NAMALWA (cell line): ENCODE data around the gene OR6C76.

ENCODE experiments used
- DNase-seq: peaks from one replicate; pipeline ENCODE4 v3.0.0-alpha.2; 2015; ENCODE audit warnings: low spot score

The OR6C76 gene

DNA sequence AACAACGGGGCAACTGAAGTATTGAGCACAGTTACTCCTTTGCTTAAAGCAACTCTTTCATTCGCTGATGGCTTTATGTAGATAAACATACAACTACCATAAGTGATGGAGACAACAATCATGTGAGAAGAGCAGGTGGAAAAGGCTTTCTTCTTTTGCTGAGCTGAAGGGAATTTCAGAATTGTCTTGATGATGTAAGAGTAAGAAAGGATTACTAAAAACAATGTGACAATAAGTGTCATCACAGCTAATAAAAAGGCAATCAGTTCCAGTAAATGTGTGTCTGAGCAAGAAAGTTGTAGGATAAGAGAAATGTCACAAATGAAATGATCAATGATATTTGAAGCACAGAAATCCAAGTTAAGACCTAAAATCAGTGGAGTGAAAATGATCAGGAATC lies 43.2 kb downstream of the OR6C76 start:
- DNase-seq: no peak

DNA sequence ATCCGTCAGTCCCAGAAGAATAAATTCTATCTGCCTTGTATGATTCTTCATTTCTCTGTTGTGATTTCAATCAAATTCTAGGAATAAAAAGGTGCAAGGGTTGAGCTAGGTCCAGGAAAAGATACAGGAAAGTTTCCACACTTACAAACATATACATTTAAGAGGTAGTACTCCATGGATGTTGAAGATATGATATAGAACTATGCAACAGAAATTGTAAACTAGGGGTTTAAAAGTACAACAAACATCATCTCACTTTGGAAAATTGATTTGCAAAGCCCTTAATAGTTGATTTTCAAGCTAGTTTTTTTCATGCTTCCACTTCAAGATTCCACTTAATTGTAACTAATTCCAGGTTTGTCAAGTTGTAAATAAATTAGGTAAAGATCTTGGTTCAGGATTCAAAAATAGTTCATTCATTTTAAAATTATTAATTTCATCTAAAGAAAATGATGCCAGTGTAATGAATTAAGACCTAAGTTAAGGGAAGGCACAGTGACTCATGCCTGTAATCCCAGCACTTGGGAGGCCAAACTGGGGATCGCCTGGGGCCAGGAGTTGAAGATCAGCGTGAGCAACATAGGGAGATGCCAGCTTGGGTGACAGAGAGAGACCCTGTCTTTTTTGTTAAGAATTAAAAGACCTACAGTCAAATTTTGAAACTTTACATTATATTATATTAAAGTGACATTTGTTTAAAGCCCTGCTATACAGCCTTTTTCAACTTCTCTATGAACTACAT lies 44.2 kb downstream of the OR6C76 start, which contains the start of gene OR6C70:
TSS of gene OR6C70 (minus strand) at position 51 of the 742 bp plus-strand sequence. CDS start at position 51, 0 bp downstream.
- no peak for DNase-seq

DNA sequence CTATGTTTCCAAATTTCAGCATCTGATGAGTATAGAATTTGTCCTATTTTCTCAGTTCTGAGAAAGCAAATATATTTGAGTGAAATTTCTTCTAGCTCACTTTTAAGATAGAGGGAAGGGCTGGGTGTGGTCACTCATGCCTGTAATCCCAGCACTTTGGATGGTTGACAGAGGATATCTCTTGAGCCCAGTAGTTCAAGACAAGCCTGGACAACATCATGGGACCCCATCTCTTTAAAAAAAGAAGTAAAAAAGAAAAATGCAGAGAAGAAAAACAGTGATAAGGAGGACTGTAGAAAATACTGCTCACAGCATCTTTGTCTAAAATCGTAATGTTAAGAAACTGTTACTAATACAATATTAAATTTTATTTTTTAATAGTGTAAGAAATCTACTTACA lies 46.2 kb downstream of the OR6C76 start:
- DNase-seq: no peak
